ENCODE measurements around the gene AOAH.

DNA sequence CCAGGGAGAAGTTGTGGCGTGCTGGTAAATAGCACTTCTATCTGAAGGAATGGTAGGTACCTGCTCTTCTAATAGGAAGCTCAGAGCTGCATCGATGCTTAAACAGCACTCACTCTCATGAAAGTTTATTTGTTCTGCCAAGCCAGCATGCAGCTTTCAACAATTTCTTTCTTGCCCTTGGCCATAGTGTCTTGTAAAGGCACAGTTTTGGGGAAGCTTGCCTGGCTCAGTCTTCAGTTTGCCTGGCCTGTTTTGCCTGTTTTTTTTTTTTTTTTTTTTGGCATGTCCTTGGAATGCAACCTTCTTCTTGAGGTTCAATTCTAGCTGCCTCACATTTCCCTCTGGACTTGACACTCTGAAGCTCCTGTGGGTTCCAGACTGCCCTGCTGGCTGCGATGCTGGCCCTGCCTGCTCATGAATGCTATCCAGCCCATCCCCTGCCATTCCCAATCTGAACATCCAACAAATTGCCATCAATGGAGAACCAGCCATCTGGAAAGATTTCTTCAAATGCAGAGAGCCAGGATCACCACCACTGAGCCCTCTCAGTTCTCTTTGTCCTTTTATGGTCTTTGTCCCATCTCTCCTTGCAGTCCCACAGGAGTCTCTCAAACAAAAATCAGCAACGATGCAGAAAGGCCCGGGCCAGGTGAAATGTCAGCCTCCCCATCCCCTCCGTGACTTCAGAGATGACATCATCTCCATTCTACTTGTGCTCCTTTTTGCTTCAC, 200.8 kb downstream of the AOAH start:
- TF ChIP-seq, protein P1, sequence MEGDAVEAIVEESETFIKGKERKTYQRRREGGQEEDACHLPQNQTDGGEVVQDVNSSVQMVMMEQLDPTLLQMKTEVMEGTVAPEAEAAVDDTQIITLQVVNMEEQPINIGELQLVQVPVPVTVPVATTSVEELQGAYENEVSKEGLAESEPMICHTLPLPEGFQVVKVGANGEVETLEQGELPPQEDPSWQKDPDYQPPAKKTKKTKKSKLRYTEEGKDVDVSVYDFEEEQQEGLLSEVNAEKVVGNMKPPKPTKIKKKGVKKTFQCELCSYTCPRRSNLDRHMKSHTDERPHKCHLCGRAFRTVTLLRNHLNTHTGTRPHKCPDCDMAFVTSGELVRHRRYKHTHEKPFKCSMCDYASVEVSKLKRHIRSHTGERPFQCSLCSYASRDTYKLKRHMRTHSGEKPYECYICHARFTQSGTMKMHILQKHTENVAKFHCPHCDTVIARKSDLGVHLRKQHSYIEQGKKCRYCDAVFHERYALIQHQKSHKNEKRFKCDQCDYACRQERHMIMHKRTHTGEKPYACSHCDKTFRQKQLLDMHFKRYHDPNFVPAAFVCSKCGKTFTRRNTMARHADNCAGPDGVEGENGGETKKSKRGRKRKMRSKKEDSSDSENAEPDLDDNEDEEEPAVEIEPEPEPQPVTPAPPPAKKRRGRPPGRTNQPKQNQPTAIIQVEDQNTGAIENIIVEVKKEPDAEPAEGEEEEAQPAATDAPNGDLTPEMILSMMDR (IDR thresholded peaks at IDR 0.05): no peak
- TF ChIP-seq POLR2A (IDR thresholded peaks at IDR 0.05): no peak
- no peak for TF ChIP-seq EP300 (IDR thresholded peaks at IDR 0.05)
